Measurements from ENCODE around the gene HCCS. TPM values are rescaled to one million over a fixed set of nuclear protein-coding genes. Genes with fewer than 3 reads are reported as not detected.

HCCS gene
- total RNA-seq, 4 donors from 2014 or later: 10.9 to 17.9 (median 13.5) TPM

DNA sequence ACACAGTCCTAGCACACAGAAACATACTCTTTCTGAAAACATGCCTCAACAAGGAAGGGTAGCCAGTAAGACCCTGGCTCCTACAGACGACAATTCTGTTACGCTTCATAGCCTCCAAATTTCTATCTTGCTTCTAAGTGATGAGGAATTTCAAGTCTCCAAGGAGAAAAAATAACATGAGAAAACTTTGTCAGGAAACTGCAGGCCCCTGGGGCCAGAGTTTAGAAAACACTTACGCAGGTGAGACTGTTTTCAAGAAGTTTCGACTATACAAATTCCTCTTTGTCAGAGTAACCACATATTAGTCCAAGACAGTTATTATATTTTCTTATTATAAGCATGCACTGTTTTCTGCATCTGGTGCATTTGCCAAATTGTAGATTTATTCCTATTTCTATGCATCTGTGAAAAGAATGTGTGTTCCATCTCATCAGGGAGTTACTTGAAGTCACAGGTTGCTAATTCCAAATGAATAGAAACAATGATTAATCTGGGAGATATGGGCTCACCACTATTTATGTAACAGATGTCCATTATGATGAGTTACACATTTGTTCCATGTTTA lies 30.3 kb upstream of the HCCS start:
- 64 to 69% methylated on average over 2 to 4 of the region's 4 CpGs for WGBS, 2 donors
- H3K9me3 ChIP-seq: no peaks in the 10 kb centered on the region
- H3K4me1 ChIP-seq: no peaks in the 10 kb centered on the region
- no peak for TF ChIP-seq POLR2A (IDR thresholded peaks at IDR 0.05)
- TF ChIP-seq, protein P1, sequence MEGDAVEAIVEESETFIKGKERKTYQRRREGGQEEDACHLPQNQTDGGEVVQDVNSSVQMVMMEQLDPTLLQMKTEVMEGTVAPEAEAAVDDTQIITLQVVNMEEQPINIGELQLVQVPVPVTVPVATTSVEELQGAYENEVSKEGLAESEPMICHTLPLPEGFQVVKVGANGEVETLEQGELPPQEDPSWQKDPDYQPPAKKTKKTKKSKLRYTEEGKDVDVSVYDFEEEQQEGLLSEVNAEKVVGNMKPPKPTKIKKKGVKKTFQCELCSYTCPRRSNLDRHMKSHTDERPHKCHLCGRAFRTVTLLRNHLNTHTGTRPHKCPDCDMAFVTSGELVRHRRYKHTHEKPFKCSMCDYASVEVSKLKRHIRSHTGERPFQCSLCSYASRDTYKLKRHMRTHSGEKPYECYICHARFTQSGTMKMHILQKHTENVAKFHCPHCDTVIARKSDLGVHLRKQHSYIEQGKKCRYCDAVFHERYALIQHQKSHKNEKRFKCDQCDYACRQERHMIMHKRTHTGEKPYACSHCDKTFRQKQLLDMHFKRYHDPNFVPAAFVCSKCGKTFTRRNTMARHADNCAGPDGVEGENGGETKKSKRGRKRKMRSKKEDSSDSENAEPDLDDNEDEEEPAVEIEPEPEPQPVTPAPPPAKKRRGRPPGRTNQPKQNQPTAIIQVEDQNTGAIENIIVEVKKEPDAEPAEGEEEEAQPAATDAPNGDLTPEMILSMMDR (IDR thresholded peaks at IDR 0.05): no peak
- intact Hi-C loops (cut with DNase I): no loop called here
- DNase-seq: no peak
- no peaks in the 10 kb centered on the region for H3K27me3 ChIP-seq
- H3K27ac ChIP-seq: no peak overlapping the region
- no peak overlapping the region for H3K4me3 ChIP-seq
- no peaks in the 10 kb centered on the region for H3K36me3 ChIP-seq

DNA sequence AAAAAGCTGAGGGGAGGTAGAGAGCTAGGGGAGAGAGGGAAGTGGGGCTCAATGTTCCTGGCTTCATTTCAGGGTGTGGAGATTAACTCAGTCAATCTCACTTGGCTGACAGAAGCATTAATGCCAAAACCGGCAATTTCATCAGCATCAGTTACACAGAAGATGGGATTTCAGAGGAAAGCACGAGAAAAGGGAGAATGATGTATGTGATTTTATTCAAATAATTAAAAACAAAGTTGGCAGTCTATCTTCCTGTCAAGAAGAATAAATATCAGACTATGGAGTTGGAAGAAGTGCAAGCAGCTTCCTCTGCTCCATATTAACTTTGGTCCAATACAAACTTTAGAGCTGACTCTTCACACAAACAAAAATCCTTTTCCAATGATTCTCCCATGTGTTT lies 29.6 kb upstream of the HCCS start:
- WGBS, 2 donors: 54 to 60% methylated on average over 2 of the region's 2 CpGs
- Histone ChIP-seq H3K36me3 (no peaks in the 10 kb centered on the region), H3K9me3 (no peaks in the 10 kb centered on the region), H3K27me3 (no peaks in the 10 kb centered on the region), H3K27ac (no peak overlapping the region), H3K4me1 (no peaks in the 10 kb centered on the region), H3K4me3 (no peak overlapping the region)
- TF ChIP-seq, protein P1 (IDR thresholded peaks at IDR 0.05): no peak
- TF ChIP-seq POLR2A (IDR thresholded peaks at IDR 0.05): no peak
- DNase-seq: no peak
- intact Hi-C loops (cut with DNase I): no loop called here

DNA sequence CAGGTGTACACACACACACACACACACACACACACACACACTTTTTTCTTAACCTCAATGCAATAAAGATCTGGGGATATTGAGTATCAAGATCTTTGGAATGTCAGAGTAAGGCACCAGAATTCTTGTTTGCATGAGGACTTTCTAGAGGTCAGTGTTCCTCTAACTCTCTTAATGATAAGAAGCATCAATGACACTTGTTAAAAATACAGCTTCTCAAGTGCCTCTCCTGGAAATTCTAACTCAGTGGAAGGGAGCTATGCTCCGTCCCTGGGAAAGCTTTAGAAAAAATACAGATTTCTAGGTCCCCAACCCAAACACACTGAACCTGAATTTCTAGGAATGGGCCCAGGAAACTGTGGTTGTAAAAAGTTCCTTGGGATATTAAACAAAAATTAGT lies 25.8 kb upstream of the HCCS start:
- H3K27me3 ChIP-seq: no peaks in the 10 kb centered on the region
- intact Hi-C loops (cut with DNase I): no loop called here
- no peak overlapping the region for H3K27ac ChIP-seq

DNA sequence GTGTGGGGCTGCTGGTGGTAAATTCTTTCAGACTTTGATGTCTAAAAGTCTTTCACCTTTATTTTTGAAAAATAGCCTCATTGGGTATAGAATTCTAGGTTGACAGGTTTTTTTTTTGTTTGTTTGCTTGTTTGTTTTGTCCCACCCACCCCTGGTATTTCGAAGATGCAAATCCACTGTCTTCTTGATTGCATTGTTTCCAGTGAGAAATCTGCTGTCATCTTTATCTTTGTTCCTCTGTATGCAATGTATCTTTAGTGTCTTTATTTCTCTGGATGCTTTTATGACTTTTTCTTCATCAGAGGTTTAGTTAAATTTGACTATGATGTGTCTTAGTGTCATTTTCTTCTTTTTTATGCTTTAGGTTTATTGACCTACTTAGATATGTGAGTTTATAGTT lies 21.3 kb upstream of the HCCS start:
- Histone ChIP-seq H3K4me3 (no peak overlapping the region), H3K27me3 (no peaks in the 10 kb centered on the region), H3K27ac (no peak overlapping the region), H3K4me1 (no peaks in the 10 kb centered on the region), H3K9me3 (peaks cover 0 to 14% (median 0%) of the 10 kb centered on the region in 3 donors), H3K36me3 (no peaks in the 10 kb centered on the region)
- intact Hi-C loops (cut with DNase I): no loop called here
- WGBS, 2 donors: 75 to 82% methylated on average over 1 of the region's 1 CpG
- TF ChIP-seq POLR2A (IDR thresholded peaks at IDR 0.05): no peak
- TF ChIP-seq, protein P1 (IDR thresholded peaks at IDR 0.05): no peak
- DNase-seq: no peak

More for the DNA sequence above, 25.8 kb upstream of the HCCS start:
- no peak for TF ChIP-seq POLR2A (IDR thresholded peaks at IDR 0.05)
- TF ChIP-seq, protein P1 (IDR thresholded peaks at IDR 0.05): no peak
- Histone ChIP-seq H3K36me3 (no peaks in the 10 kb centered on the region), H3K4me1 (no peaks in the 10 kb centered on the region), H3K4me3 (no peak overlapping the region), H3K9me3 (peaks cover 0 to 8% (median 0%) of the 10 kb centered on the region in 3 donors)
- 71 to 86% methylated on average over 1 of the region's 1 CpG for whole genome bisulfite sequencing, 2 donors
- DNase-seq: no peak

DNA sequence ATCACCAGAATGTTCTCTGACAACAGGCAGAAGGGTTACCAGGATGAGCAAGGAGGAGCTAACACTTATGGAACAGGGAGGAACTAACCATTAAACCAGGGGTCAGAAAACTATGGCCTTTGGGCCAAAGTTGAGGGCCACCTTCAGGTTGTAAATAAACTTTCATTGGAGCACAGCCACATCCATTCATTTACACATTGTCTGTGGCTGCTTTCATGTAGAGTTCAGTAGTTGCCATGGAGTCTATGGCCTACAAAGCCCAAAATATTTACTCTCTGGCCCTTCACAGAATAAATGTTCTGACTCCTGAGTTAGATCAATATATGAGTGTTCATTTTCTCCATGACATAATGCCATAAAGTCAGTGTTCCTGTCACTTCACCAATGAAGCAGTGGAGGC lies 13.2 kb upstream of the HCCS start:
- Histone ChIP-seq H3K27ac (no peak overlapping the region), H3K36me3 (no peaks in the 10 kb centered on the region), H3K4me1 (no peaks in the 10 kb centered on the region), H3K27me3 (no peaks in the 10 kb centered on the region), H3K4me3 (no peak overlapping the region), H3K9me3 (no peaks in the 10 kb centered on the region)
- no peak for DNase-seq
- intact Hi-C loops (cut with DNase I): no loop called here
- TF ChIP-seq, protein P1 (IDR thresholded peaks at IDR 0.05): no peak
- TF ChIP-seq POLR2A (IDR thresholded peaks at IDR 0.05): no peak

Measured in esophagus squamous epithelium (tissue), 5 donors.